ENCODE results near the gene KCNQ1.

- TF ChIP-seq, protein P1, sequence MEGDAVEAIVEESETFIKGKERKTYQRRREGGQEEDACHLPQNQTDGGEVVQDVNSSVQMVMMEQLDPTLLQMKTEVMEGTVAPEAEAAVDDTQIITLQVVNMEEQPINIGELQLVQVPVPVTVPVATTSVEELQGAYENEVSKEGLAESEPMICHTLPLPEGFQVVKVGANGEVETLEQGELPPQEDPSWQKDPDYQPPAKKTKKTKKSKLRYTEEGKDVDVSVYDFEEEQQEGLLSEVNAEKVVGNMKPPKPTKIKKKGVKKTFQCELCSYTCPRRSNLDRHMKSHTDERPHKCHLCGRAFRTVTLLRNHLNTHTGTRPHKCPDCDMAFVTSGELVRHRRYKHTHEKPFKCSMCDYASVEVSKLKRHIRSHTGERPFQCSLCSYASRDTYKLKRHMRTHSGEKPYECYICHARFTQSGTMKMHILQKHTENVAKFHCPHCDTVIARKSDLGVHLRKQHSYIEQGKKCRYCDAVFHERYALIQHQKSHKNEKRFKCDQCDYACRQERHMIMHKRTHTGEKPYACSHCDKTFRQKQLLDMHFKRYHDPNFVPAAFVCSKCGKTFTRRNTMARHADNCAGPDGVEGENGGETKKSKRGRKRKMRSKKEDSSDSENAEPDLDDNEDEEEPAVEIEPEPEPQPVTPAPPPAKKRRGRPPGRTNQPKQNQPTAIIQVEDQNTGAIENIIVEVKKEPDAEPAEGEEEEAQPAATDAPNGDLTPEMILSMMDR (IDR thresholded peaks at IDR 0.05), result no peak
- TF ChIP-seq POLR2AphosphoS5 (IDR thresholded peaks at IDR 0.05; ENCODE audit: insufficient read depth in 1 of 2, low read depth in 1 of 2) (no peak), POLR2A (IDR thresholded peaks at IDR 0.05) (no peak)
Observed at GRCh38 chr11:2450321-2451041, 5.7 kb downstream of the KCNQ1 start.
